HepG2 (cell line): ENCODE results near the gene PDZD7. TPM values are rescaled to one million over a fixed set of nuclear protein-coding genes. Genes with fewer than 3 reads are reported as not detected.

ENCODE experiments used
- AKAP8 ChIP-seq: sonication (generic); formaldehyde crosslinking; IDR thresholded peaks from 2 replicates; pipeline ENCODE4 v1.5.1; 2020; ENCODE audit warnings: mild to moderate bottlenecking, missing genetic modification reagents
- ATF5 ChIP-seq: sonication (generic); formaldehyde crosslinking; IDR thresholded peaks from 2 replicates; pipeline ENCODE4 v1.4.0; 2020; ENCODE audit warnings: mild to moderate bottlenecking, low read depth, missing genetic modification reagents
- ELK4 ChIP-seq: sonication (generic); formaldehyde crosslinking; IDR thresholded peaks from 2 replicates; pipeline ENCODE4 v1.9.0; 2021; ENCODE audit warnings: missing genetic modification reagents, borderline replicate concordance
- ESRRA ChIP-seq: sonication (generic); formaldehyde crosslinking; IDR thresholded peaks from 2 replicates; pipeline ENCODE4 v1.5.1; 2020; ENCODE audit warnings: mild to moderate bottlenecking, low read depth, missing genetic modification reagents
- FOSL1 ChIP-seq: sonication (generic); formaldehyde crosslinking; IDR thresholded peaks from 2 replicates; pipeline ENCODE4 v1.9.0; 2021; ENCODE audit warnings: missing genetic modification reagents, borderline replicate concordance
- HCFC1 ChIP-seq: fragments of 150-350 bp; IDR thresholded peaks from 2 replicates; pipeline ENCODE4 v1.6.1; 2014; ENCODE audit warnings: low read depth, low read length
- HDAC2 ChIP-seq: sonication (generic); formaldehyde crosslinking; IDR thresholded peaks from 2 replicates; pipeline ENCODE4 v1.4.0; 2020; ENCODE audit warnings: missing genetic modification reagents
- HHEX ChIP-seq: IDR thresholded peaks from 2 replicates; pipeline ENCODE4 v1.6.1; 2016; ENCODE audit warnings: control low read depth
- HNF4G ChIP-seq, 2 experiments: sonication (generic) in 1 of 2; formaldehyde crosslinking in 1 of 2; IDR thresholded peaks; 2 replicates each; pipeline versions ENCODE4 v1.4.0 to v1.6.1; 2011 to 2020; ENCODE audit warnings: borderline replicate concordance in 2 of 2, low read depth in 2 of 2, mild to moderate bottlenecking in 2 of 2, low read length in 1 of 2, missing genetic modification reagents in 1 of 2, moderate library complexity in 1 of 2
- HOXA3 ChIP-seq: sonication (generic); formaldehyde crosslinking; IDR thresholded peaks from 2 replicates; pipeline ENCODE4 v1.5.0; 2020; ENCODE audit warnings: missing genetic modification reagents
- MAFK ChIP-seq, 2 experiments: IDR thresholded peaks in 1 of 2; conservative IDR thresholded peaks in 1 of 2; 2 replicates each; pipeline ENCODE4 v1.6.1; 2011; ENCODE audit warnings: improper control_type of control experiment in 2 of 2, low read length in 2 of 2
- NR3C1 ChIP-seq: sonication (generic); formaldehyde crosslinking; IDR thresholded peaks from 2 replicates; pipeline ENCODE4 v1.4.0; 2020; ENCODE audit warnings: missing genetic modification reagents
- PAWR ChIP-seq: sonication (generic); formaldehyde crosslinking; IDR thresholded peaks from 2 replicates; pipeline ENCODE4 v1.4.0; 2020; ENCODE audit warnings: missing genetic modification reagents, mild to moderate bottlenecking, borderline replicate concordance
- PLRG1 ChIP-seq: fragments of 450-650 bp; conservative IDR thresholded peaks from 2 replicates; pipeline ENCODE4 v1.6.1; 2016
- SYNCRIP ChIP-seq: fragments of 200-400 bp; formaldehyde crosslinking; IDR thresholded peaks from 2 replicates; pipeline ENCODE4 v1.6.1; 2018; ENCODE audit warnings: mild to moderate bottlenecking, low read depth, low read length; ENCODE audit not compliant: insufficient read depth
- YEATS2 ChIP-seq: sonication (generic); formaldehyde crosslinking; IDR thresholded peaks from 2 replicates; pipeline ENCODE4 v1.4.0; 2020; ENCODE audit warnings: missing genetic modification reagents, borderline replicate concordance
- ZMAT3 ChIP-seq: sonication (generic); formaldehyde crosslinking; conservative IDR thresholded peaks from 2 replicates; pipeline ENCODE4 v1.7.0; 2021; ENCODE audit warnings: missing genetic modification reagents
- ZNF143 ChIP-seq: sonication (generic); formaldehyde crosslinking; IDR thresholded peaks from 2 replicates; pipeline ENCODE4 v1.4.0; 2020; ENCODE audit warnings: missing genetic modification reagents
- ZNF282 ChIP-seq: fragments of 450-650 bp; IDR thresholded peaks from 2 replicates; pipeline ENCODE4 v1.6.1; 2018; ENCODE audit not compliant: partially characterized antibody
- ZNF33A ChIP-seq: sonication (generic); formaldehyde crosslinking; IDR thresholded peaks from 2 replicates; pipeline ENCODE4 v1.5.1; 2020; ENCODE audit warnings: missing genetic modification reagents, mild to moderate bottlenecking, moderate library complexity, borderline replicate concordance
- ZNF350 ChIP-seq: sonication (generic); formaldehyde crosslinking; IDR thresholded peaks from 2 replicates; pipeline ENCODE4 v1.4.0; 2020; ENCODE audit warnings: mild to moderate bottlenecking, low read depth, missing genetic modification reagents, borderline replicate concordance
- ZNF451 ChIP-seq: sonication (generic); formaldehyde crosslinking; IDR thresholded peaks from 2 replicates; pipeline ENCODE4 v1.5.0; 2020; ENCODE audit warnings: mild to moderate bottlenecking, missing genetic modification reagents
- ZNF530 ChIP-seq: sonication (generic); formaldehyde crosslinking; IDR thresholded peaks from 2 replicates; pipeline ENCODE4 v1.5.0; 2020; ENCODE audit warnings: low read depth, mild to moderate bottlenecking, missing genetic modification reagents
- ZNF772 ChIP-seq: sonication (generic); formaldehyde crosslinking; IDR thresholded peaks from 2 replicates; pipeline ENCODE4 v1.5.0; 2020; ENCODE audit warnings: mild to moderate bottlenecking, missing genetic modification reagents
- polyA plus RNA-seq, 8 experiments: library from polyadenylated mRNA; depleted of rRNA in 3 of 8; stranded (reverse) in 7 of 8; unstranded in 1 of 8; fragments of >200 nt; fragmentation: Illumina TruSeq in 4 of 8; extraction: Trizol in 4 of 8; gene quantifications; 2 replicates each; pipeline versions ENCODE4 v1.2.1 to v1.2.3, GENCODE V29; 2011 to 2016; ENCODE audit warnings: low read depth in 4 of 8, missing spikeins in 1 of 8, mixed read lengths in 1 of 8; ENCODE audit not compliant: insufficient read depth in 1 of 8
- total RNA-seq, 5 experiments: library from RNA; depleted of rRNA; stranded (reverse); fragments of >200 nt; fragmentation: Illumina TruSeq; extraction: Trizol; gene quantifications; 2 replicates each; pipeline ENCODE4 v1.2.3, GENCODE V29; 2016; ENCODE audit warnings: low read depth in 1 of 5
- TF ChIP-seq, protein P1 (sequence below): sonication (generic); formaldehyde crosslinking; IDR thresholded peaks from 2 replicates; pipeline ENCODE4 v1.5.1; 2020; ENCODE audit warnings: mild to moderate bottlenecking, missing genetic modification reagents, moderate library complexity

PDZD7 gene
- total and polyA plus RNA-seq, 2 of the 13 experiments (the other 11 are each of a cell fraction or from before 2014, with no cell fraction given): 0.58 to 0.73 TPM

GRCh38 chr10:100986952-100987684, 43.8 kb downstream of the PDZD7 start, which contains the start of the genes MRPL43 and TWNK (continued):
- peak; percentile 86 for TF ChIP-seq YEATS2 (CRISPR knock-in tag)
- TF ChIP-seq HNF4G (IDR thresholded peaks at IDR 0.05; ENCODE audit: borderline replicate concordance, low read depth, low read length): no peak
- TF ChIP-seq HNF4G (CRISPR knock-in tag; IDR thresholded peaks at IDR 0.05; ENCODE audit: borderline replicate concordance, low read depth): no peak; the same call in 1 of the 2 replicates
- no peak for TF ChIP-seq ZNF33A (CRISPR knock-in tag)
- no peak for TF ChIP-seq HHEX (CRISPR knock-in tag)
- TF ChIP-seq PAWR: no peak
- no peak; the same call in 1 of the 2 replicates for TF ChIP-seq ATF5 (CRISPR knock-in tag)
- TF ChIP-seq ZNF350 (CRISPR knock-in tag): peak; percentile 58; the same call in 1 of the 2 replicates
- TF ChIP-seq, protein P1, sequence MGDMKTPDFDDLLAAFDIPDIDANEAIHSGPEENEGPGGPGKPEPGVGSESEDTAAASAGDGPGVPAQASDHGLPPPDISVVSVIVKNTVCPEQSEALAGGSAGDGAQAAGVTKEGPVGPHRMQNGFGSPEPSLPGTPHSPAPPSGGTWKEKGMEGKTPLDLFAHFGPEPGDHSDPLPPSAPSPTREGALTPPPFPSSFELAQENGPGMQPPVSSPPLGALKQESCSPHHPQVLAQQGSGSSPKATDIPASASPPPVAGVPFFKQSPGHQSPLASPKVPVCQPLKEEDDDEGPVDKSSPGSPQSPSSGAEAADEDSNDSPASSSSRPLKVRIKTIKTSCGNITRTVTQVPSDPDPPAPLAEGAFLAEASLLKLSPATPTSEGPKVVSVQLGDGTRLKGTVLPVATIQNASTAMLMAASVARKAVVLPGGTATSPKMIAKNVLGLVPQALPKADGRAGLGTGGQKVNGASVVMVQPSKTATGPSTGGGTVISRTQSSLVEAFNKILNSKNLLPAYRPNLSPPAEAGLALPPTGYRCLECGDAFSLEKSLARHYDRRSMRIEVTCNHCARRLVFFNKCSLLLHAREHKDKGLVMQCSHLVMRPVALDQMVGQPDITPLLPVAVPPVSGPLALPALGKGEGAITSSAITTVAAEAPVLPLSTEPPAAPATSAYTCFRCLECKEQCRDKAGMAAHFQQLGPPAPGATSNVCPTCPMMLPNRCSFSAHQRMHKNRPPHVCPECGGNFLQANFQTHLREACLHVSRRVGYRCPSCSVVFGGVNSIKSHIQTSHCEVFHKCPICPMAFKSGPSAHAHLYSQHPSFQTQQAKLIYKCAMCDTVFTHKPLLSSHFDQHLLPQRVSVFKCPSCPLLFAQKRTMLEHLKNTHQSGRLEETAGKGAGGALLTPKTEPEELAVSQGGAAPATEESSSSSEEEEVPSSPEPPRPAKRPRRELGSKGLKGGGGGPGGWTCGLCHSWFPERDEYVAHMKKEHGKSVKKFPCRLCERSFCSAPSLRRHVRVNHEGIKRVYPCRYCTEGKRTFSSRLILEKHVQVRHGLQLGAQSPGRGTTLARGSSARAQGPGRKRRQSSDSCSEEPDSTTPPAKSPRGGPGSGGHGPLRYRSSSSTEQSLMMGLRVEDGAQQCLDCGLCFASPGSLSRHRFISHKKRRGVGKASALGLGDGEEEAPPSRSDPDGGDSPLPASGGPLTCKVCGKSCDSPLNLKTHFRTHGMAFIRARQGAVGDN (CRISPR knock-in tag): peak; percentile 99
- peak; percentile 56; the same call in 1 of the 2 replicates for TF ChIP-seq HDAC2 (CRISPR knock-in tag)
- no peak for TF ChIP-seq NR3C1 (CRISPR knock-in tag)
- TF ChIP-seq ZNF772 (CRISPR knock-in tag): peak; percentile 67; the same call in 1 of the 2 replicates
- no peak for TF ChIP-seq FOSL1 (CRISPR knock-in tag)
- TF ChIP-seq HOXA3 (CRISPR knock-in tag): peak; percentile 54; the same call in 1 of the 2 replicates
- no peak for TF ChIP-seq MAFK (conservative IDR thresholded peaks at IDR 0.05 in 1 of 2, IDR thresholded peaks at IDR 0.05 in 1 of 2; ENCODE audit: low read length in 2 of 2)
- no peak for TF ChIP-seq ZNF282
- peak; percentile 59 for TF ChIP-seq HCFC1
- TF ChIP-seq PLRG1: no peak
- peak; percentile 93; the same call in 1 of the 2 replicates for TF ChIP-seq AKAP8 (CRISPR knock-in tag)
- peak; percentile 81 for TF ChIP-seq ESRRA (CRISPR knock-in tag)
- no peak for TF ChIP-seq ZMAT3 (CRISPR knock-in tag)
- TF ChIP-seq ZNF530 (CRISPR knock-in tag): no peak
- TF ChIP-seq SYNCRIP: no peak
- TF ChIP-seq ELK4 (CRISPR knock-in tag): no peak
- TF ChIP-seq ZNF451 (CRISPR knock-in tag): no peak
- TF ChIP-seq ZNF143 (CRISPR knock-in tag): no peak; the same call in 1 of the 2 replicates
